ENCODE measurements around the gene HES6.

HES6 gene

DNA sequence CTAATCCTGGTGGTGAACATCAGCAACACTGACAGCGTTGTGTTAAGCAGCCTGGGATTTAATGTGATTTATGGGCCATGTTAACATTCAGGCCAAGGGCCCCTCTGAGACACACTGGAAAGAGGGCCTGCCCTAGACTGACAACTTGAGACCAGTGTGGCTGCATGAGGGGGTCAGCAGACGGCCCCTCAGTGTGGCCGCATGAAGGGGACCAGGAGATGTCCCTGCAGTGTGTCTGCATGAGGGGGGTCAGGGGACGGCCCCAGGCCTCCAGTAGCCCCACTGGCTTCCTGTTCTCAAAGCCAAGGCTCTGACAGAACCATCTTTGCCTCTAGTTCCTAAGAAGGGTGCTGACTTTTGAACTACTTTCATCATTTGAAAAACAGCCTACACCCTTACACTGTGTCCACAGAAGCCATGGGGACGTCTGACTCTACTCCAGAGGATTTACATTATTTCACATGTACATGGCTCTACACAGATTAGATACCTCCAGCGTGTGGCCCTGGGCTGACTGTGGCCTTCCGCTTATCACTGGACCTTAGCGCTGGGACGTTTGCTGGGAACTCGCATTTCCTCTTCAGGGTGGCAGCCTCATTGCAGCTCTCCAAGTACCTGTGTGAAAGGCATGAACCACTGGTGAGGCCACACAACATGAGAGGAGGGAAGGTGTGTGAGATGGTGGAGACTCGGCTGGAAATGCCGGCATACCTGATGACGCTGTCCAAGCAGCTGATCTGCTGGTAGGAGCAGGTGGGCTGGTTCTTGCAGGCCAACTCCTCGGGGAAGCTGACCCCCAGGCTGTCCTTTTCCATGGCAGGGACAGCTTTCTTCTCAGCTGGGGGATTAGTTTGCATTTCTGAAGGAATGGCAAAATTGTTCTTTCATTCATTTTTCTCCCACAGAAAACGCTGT, 18.2 kb upstream of the HES6 start:
- TF ChIP-seq ZNF214 (tag by site-specific recombination; IDR thresholded peaks at IDR 0.05; ENCODE audit: borderline replicate concordance): no peak
- no peak for TF ChIP-seq SCRT1 (tag by site-specific recombination; IDR thresholded peaks at IDR 0.05; ENCODE audit: borderline replicate concordance)
- no peak for TF ChIP-seq ZNF292 (tag by site-specific recombination; IDR thresholded peaks at IDR 0.05; ENCODE audit: borderline replicate concordance, low read depth)
- TF ChIP-seq, protein P1, sequence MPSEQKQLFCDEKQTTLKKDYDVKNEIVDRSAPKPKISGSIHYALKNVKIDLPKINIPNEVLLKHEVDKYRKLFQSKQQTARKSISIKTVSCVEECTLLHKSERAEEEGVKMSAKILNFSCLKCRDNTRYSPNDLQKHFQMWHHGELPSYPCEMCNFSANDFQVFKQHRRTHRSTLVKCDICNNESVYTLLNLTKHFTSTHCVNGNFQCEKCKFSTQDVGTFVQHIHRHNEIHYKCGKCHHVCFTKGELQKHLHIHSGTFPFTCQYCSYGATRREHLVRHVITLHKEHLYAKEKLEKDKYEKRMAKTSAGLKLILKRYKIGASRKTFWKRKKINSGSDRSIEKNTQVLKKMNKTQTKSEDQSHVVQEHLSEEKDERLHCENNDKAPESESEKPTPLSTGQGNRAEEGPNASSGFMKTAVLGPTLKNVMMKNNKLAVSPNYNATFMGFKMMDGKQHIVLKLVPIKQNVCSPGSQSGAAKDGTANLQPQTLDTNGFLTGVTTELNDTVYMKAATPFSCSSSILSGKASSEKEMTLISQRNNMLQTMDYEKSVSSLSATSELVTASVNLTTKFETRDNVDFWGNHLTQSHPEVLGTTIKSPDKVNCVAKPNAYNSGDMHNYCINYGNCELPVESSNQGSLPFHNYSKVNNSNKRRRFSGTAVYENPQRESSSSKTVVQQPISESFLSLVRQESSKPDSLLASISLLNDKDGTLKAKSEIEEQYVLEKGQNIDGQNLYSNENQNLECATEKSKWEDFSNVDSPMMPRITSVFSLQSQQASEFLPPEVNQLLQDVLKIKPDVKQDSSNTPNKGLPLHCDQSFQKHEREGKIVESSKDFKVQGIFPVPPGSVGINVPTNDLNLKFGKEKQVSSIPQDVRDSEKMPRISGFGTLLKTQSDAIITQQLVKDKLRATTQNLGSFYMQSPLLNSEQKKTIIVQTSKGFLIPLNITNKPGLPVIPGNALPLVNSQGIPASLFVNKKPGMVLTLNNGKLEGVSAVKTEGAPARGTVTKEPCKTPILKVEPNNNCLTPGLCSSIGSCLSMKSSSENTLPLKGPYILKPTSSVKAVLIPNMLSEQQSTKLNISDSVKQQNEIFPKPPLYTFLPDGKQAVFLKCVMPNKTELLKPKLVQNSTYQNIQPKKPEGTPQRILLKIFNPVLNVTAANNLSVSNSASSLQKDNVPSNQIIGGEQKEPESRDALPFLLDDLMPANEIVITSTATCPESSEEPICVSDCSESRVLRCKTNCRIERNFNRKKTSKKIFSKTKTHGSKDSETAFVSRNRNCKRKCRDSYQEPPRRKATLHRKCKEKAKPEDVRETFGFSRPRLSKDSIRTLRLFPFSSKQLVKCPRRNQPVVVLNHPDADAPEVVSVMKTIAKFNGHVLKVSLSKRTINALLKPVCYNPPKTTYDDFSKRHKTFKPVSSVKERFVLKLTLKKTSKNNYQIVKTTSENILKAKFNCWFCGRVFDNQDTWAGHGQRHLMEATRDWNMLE (tag by site-specific recombination; conservative IDR thresholded peaks at IDR 0.05; ENCODE audit: low read depth): no peak
- no peak for TF ChIP-seq ZNF473 (tag by site-specific recombination; IDR thresholded peaks at IDR 0.05)
- TF ChIP-seq MZF1 (tag by site-specific recombination; IDR thresholded peaks at IDR 0.05; ENCODE audit: borderline replicate concordance): no peak
- no peak for TF ChIP-seq SCRT2 (tag by site-specific recombination; IDR thresholded peaks at IDR 0.05)
- no peak for TF ChIP-seq ZNF146 (tag by site-specific recombination; IDR thresholded peaks at IDR 0.05)
- no peak for TF ChIP-seq ZNF530 (tag by site-specific recombination; IDR thresholded peaks at IDR 0.05; ENCODE audit: low read depth)
- no peak for TF ChIP-seq ZBTB6 (tag by site-specific recombination; IDR thresholded peaks at IDR 0.05)
- no peak for TF ChIP-seq GFI1B (tag by site-specific recombination; IDR thresholded peaks at IDR 0.05)
- no peak for TF ChIP-seq HOXC10 (CRISPR knock-in tag; IDR thresholded peaks at IDR 0.05)
- TF ChIP-seq ZFP3 (tag by site-specific recombination; IDR thresholded peaks at IDR 0.05; ENCODE audit: low read depth): no peak
- TF ChIP-seq ZNF48 (tag by site-specific recombination; IDR thresholded peaks at IDR 0.05): no peak
- TF ChIP-seq ZNF155 (tag by site-specific recombination; IDR thresholded peaks at IDR 0.05): no peak
- Histone ChIP-seq H3K36me3 (ENCODE audit: control insufficient read depth in 2 of 2, insufficient read depth in 1 of 2, low read length in 2 of 2) (peaks cover 0 to 22% of the 10 kb centered on the region in 2 experiments; a peak in 1 of 3 replicates), H3K4me1 (ENCODE audit: control insufficient read depth, insufficient read depth, low read length) (no peaks in the 10 kb centered on the region), H3K4me3 (ENCODE audit: low read depth, low read length) (no peak overlapping the region), H3K9me3 (ENCODE audit: control insufficient read depth, insufficient read depth, low read depth, low read length) (no peaks in the 10 kb centered on the region), H3K27ac (ENCODE audit: extremely low read depth, low read depth, low read length) (no peak overlapping the region)
- ChIA-PET POLR2A (no interaction called here), CTCF (interaction anchor here (0.6 to 2.8 kb wide), 9 partner anchors 15 to 1383 kb away, joined by 3 to 17 read pairs (median 3); no protein-coding TSS in a partner anchor)

GRCh38 chr2:238256594-238257104, 16.8 kb upstream of the HES6 start:
- H3K4me1 ChIP-seq (ENCODE audit: control insufficient read depth, insufficient read depth, low read length): no peaks in the 10 kb centered on the region
- ChIA-PET POLR2A (no interaction called here), CTCF (interaction anchor here (0.6 to 3.5 kb wide), 27 partner anchors 9 to 1570 kb away, joined by 3 to 36 read pairs (median 3); partner anchors contain the start of genes HES6 and SCLY)
- no peaks in the 10 kb centered on the region for H3K9me3 ChIP-seq (ENCODE audit: control insufficient read depth, insufficient read depth, low read depth, low read length)
- no peak overlapping the region for H3K4me3 ChIP-seq (ENCODE audit: low read depth, low read length)
- H3K27ac ChIP-seq (ENCODE audit: extremely low read depth, low read depth, low read length): no peak overlapping the region
- H3K36me3 ChIP-seq (ENCODE audit: control insufficient read depth in 2 of 2, insufficient read depth in 1 of 2, low read length in 2 of 2): peaks cover 0 to 22% of the 10 kb centered on the region in 2 experiments; a peak in 1 of 3 replicates
- TF ChIP-seq ZNF530 (tag by site-specific recombination; IDR thresholded peaks at IDR 0.05; ENCODE audit: low read depth) (no peak), ZNF501 (tag by site-specific recombination; IDR thresholded peaks at IDR 0.05) (0 out of 2 replicates have a peak, but pooled peaks have one; percentile 23), ZNF560 (tag by site-specific recombination; IDR thresholded peaks at IDR 0.05; ENCODE audit: borderline replicate concordance) (no peak), ZNF600 (tag by site-specific recombination; IDR thresholded peaks at IDR 0.05) (peak; percentile 46; the same call in 1 of the 2 replicates), OVOL3 (tag by site-specific recombination; IDR thresholded peaks at IDR 0.05) (no peak), ZNF174 (tag by site-specific recombination; IDR thresholded peaks at IDR 0.05) (no peak), ZNF214 (tag by site-specific recombination; IDR thresholded peaks at IDR 0.05; ENCODE audit: borderline replicate concordance) (no peak), ZSCAN30 (tag by site-specific recombination; IDR thresholded peaks at IDR 0.05) (0 out of 2 replicates have a peak, but pooled peaks have one; percentile 28), ZNF37A (tag by site-specific recombination; IDR thresholded peaks at IDR 0.05) (no peak), ZNF133 (tag by site-specific recombination; IDR thresholded peaks at IDR 0.05) (no peak), ZNF624 (tag by site-specific recombination; IDR thresholded peaks at IDR 0.05) (no peak), ZNF311 (tag by site-specific recombination; IDR thresholded peaks at IDR 0.05; ENCODE audit: borderline replicate concordance) (no peak), EGR2 (tag by site-specific recombination; IDR thresholded peaks at IDR 0.05; ENCODE audit: low read depth) (no peak)
- TF ChIP-seq, protein P2, sequence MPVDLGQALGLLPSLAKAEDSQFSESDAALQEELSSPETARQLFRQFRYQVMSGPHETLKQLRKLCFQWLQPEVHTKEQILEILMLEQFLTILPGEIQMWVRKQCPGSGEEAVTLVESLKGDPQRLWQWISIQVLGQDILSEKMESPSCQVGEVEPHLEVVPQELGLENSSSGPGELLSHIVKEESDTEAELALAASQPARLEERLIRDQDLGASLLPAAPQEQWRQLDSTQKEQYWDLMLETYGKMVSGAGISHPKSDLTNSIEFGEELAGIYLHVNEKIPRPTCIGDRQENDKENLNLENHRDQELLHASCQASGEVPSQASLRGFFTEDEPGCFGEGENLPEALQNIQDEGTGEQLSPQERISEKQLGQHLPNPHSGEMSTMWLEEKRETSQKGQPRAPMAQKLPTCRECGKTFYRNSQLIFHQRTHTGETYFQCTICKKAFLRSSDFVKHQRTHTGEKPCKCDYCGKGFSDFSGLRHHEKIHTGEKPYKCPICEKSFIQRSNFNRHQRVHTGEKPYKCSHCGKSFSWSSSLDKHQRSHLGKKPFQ (tag by site-specific recombination; IDR thresholded peaks at IDR 0.05): no peak
